GM18520 (cell line): Measurements from ENCODE around the gene OR51D1.
A peak's percentile ranks its signal among the peaks of the same experiment; 100 is the strongest.

Experiments
- ATAC-seq: cut with Tn5 transposase; IDR thresholded peaks from one replicate; pipeline ENCODE4 v1.9.1; 2021; ENCODE audit not compliant: unreplicated experiment

The OR51D1 gene

GRCh38 chr11:4636962-4637661 is at the start of gene OR51D1:
TSS of gene OR51D1 (plus strand) at chr11:4637477. CDS start at chr11:4639791, 2,314 bp downstream.
- peak; percentile 80 for ATAC-seq

GRCh38 chr11:4589017-4589416 is 48.3 kb upstream of the OR51D1 start:
- no peak for ATAC-seq

- no peak for ATAC-seq
Measured at GRCh38 chr11:4593739-4594138, 43.5 kb upstream of the OR51D1 start, which contains the start of gene OR52I1. TSS of gene OR52I1 (plus strand) at chr11:4594039. CDS start at chr11:4594039, 0 bp downstream.

- ATAC-seq, result no peak
Measured at GRCh38 chr11:4605057-4605456, 32.2 kb upstream of the OR51D1 start.

GRCh38 chr11:4606231-4607015 is 30.9 kb upstream of the OR51D1 start:
- no peak for ATAC-seq

- ATAC-seq, result no peak
Measured at GRCh38 chr11:4607096-4607495, 30.2 kb upstream of the OR51D1 start.

- ATAC-seq, result peak; percentile 100
Measured at GRCh38 chr11:4607781-4608666, 29.3 kb upstream of the OR51D1 start, which contains the start of gene TRIM68. TSS of gene TRIM68 (minus strand) at chr11:4608231. CDS start at chr11:4605504, 2,727 bp downstream.

GRCh38 chr11:4610258-4610935 is 26.9 kb upstream of the OR51D1 start:
- no peak for ATAC-seq

- no peak for ATAC-seq
Measured at GRCh38 chr11:4611986-4612385, 25.3 kb upstream of the OR51D1 start.

- ATAC-seq, result no peak
Measured at GRCh38 chr11:4615856-4616444, 21.3 kb upstream of the OR51D1 start.

GRCh38 chr11:4619514-4619913 is 17.8 kb upstream of the OR51D1 start:
- no peak for ATAC-seq

GRCh38 chr11:4626207-4627099 is 10.8 kb upstream of the OR51D1 start:
- ATAC-seq, result no peak

- no peak for ATAC-seq
Measured at GRCh38 chr11:4636136-4636535, 1.1 kb upstream of the OR51D1 start.

GRCh38 chr11:4637662-4638047 is 378 bp downstream of the OR51D1 start:
- no peak for ATAC-seq

- no peak for ATAC-seq
Measured at GRCh38 chr11:4639931-4640330, 2.7 kb downstream of the OR51D1 start.

GRCh38 chr11:4641501-4641900 is 4.2 kb downstream of the OR51D1 start:
- ATAC-seq, result no peak

- no peak for ATAC-seq
Measured at GRCh38 chr11:4642043-4642442, 4.8 kb downstream of the OR51D1 start.

GRCh38 chr11:4643076-4643475 is 5.8 kb downstream of the OR51D1 start:
- no peak for ATAC-seq

- no peak for ATAC-seq
Measured at GRCh38 chr11:4643682-4644081, 6.4 kb downstream of the OR51D1 start, which contains the start of gene OR51E1. TSS of gene OR51E1 (plus strand) at chr11:4643982. CDS start at chr11:4652527, 8,545 bp downstream.
